Measurements from ENCODE around the gene HYAL3.

- TF ChIP-seq CTCF (conservative IDR thresholded peaks at IDR 0.05; ENCODE audit: low read length) (no peak), EZH2phosphoT487 (IDR thresholded peaks at IDR 0.05; ENCODE audit: borderline replicate concordance, low read depth, low read length) (no peak)
These were observed 41.5 kb upstream of the HYAL3 start, which contains the start of gene RASSF1 for GRCh38 chr3:50340448-50341329.
